GM19395 (cell line): ENCODE measurements around the gene TMEM31.

ENCODE experiments used
- ATAC-seq: cut with Tn5 transposase; IDR thresholded peaks from one replicate; pipeline ENCODE4 v1.9.1; 2021; ENCODE audit warnings: mild to moderate bottlenecking, moderate library complexity; ENCODE audit not compliant: unreplicated experiment

TMEM31 gene

GRCh38 chrX:103710609-103711008 lies at the start of gene TMEM31:
TSS of gene TMEM31 (plus strand) at chrX:103710909. CDS start at chrX:103712259, 1,350 bp downstream.
- no peak for ATAC-seq

GRCh38 chrX:103663981-103664762 lies 46.5 kb upstream of the TMEM31 start:
- ATAC-seq = no peak

- ATAC-seq = no peak
These were observed 44.3 kb upstream of the TMEM31 start for GRCh38 chrX:103666202-103667107.

- ATAC-seq = no peak
These were observed 41.0 kb upstream of the TMEM31 start for GRCh38 chrX:103669745-103670144.

GRCh38 chrX:103674531-103675454 lies 35.9 kb upstream of the TMEM31 start:
- no peak for ATAC-seq

GRCh38 chrX:103678199-103678993 lies 32.3 kb upstream of the TMEM31 start:
- ATAC-seq = no peak

- ATAC-seq = no peak
These were observed 29.3 kb upstream of the TMEM31 start for GRCh38 chrX:103681443-103681842.

GRCh38 chrX:103685396-103685795 lies 25.3 kb upstream of the TMEM31 start:
- no peak for ATAC-seq

- ATAC-seq = peak; percentile 94
These were observed 24.3 kb upstream of the TMEM31 start, which contains the start of gene MORF4L2 for GRCh38 chrX:103686199-103687072. TSS of gene MORF4L2 (minus strand) at chrX:103686699. CDS start at chrX:103677027, 9,672 bp downstream.

GRCh38 chrX:103687073-103687695 lies 23.5 kb upstream of the TMEM31 start:
- ATAC-seq = peak; percentile 53

- no peak for ATAC-seq
These were observed 23.0 kb upstream of the TMEM31 start for GRCh38 chrX:103687696-103688201.

- no peak for ATAC-seq
These were observed 21.8 kb upstream of the TMEM31 start for GRCh38 chrX:103688946-103689345.

GRCh38 chrX:103691059-103691458 lies 19.6 kb upstream of the TMEM31 start:
- ATAC-seq = no peak

GRCh38 chrX:103697687-103698086 lies 13.0 kb upstream of the TMEM31 start:
- no peak for ATAC-seq

GRCh38 chrX:103699243-103699642 lies 11.5 kb upstream of the TMEM31 start:
- ATAC-seq = no peak

- no peak for ATAC-seq
These were observed 5.8 kb upstream of the TMEM31 start for GRCh38 chrX:103704863-103705262.

- no peak for ATAC-seq
These were observed 6.3 kb downstream of the TMEM31 start for GRCh38 chrX:103716962-103717361.

GRCh38 chrX:103718120-103718519 lies 7.4 kb downstream of the TMEM31 start:
- no peak for ATAC-seq
